GM08714 (cell line): ENCODE results near the gene BACH2.

Source experiments
- H3K4me3 ChIP-seq: fragments of 200-500 bp; sonication (Bioruptor generic); 2 replicates; pipeline ENCODE4 v1.5.1; 2014; ENCODE audit warnings: mild to moderate bottlenecking, low read length, inconsistent platforms
- ZNF274 ChIP-seq: IDR thresholded peaks from 2 replicates; pipeline ENCODE4 v1.6.1; 2012; ENCODE audit warnings: mild to moderate bottlenecking, low read depth, low read length

The BACH2 gene

GRCh38 chr6:90087106-90087833, 209.4 kb downstream of the BACH2 start:
- no peak overlapping the region for H3K4me3 ChIP-seq
- TF ChIP-seq ZNF274, result no peak

GRCh38 chr6:90086517-90086916, 210.1 kb downstream of the BACH2 start:
- H3K4me3 ChIP-seq, result no peak overlapping the region
- TF ChIP-seq ZNF274, result no peak

GRCh38 chr6:90083891-90084290, 212.8 kb downstream of the BACH2 start:
- TF ChIP-seq ZNF274, result no peak
- no peak overlapping the region for H3K4me3 ChIP-seq

GRCh38 chr6:90082847-90083246, 213.8 kb downstream of the BACH2 start:
- no peak for TF ChIP-seq ZNF274
- H3K4me3 ChIP-seq, result no peak overlapping the region

DNA sequence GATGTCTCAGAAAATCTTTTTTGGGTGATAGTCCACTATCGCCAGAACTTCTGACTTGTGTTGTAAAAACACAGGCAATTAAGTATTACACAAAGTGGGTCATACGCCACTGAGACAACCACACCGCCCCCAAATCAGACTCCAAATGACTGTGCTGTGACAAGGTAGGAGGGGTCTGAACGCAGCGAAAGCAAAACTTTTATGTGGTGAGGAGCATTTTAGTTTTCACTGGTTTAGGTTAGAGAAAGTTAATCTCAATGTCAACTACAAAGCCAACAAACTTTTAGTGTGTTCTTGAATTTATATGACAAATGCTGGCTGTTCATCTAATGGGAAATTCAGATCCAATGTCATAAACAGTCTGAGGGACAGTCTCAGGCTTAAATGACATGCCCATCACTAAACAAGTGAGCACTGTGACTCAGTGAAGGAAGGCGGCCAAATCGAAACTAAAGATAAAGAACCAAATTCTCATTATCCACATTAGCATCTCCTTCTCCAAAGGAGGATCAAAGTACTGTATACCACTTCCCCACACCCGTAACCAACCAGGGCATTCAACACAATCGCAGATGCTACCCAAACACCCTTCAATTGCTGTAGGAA, 215.7 kb downstream of the BACH2 start:
- no peak for TF ChIP-seq ZNF274
- no peak overlapping the region for H3K4me3 ChIP-seq

GRCh38 chr6:90079560-90080490, 216.8 kb downstream of the BACH2 start:
- H3K4me3 ChIP-seq, result no peak overlapping the region
- TF ChIP-seq ZNF274, result no peak

DNA sequence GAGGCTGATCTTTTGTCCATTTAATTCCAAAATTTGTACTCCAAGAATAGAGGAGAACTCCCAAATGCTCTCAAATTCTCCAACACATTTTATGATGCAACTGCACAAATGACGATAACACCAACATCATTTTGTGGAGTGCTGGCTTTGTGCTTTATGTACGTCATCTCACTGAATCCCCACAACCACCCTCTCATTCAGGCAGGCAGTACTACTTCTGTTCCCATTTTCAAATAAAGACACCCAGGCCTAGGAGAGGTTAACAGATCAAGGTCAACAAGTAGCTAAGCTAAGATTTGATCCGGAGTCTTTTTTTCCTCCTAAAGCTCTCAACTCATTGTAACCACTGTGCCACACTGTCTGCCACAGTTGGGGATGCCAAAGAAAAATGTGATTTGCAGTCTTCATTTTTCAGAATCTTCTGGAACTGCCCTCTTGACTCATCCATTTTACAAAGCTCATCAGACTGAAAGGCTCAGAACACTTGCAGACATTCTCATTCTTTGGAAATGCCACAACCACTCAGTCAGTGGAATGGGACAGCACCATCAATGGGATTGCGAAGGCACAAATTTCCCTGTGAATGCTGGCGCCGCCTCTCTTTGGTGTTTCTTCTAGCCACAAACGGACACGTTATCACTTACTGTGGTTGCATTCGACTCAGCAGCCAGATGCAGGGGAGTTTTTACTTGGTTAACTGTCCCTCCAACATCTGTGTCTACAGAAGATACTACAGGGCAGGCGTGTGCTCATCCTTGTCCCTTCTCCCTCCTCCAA, 217.9 kb downstream of the BACH2 start:
- TF ChIP-seq ZNF274, result no peak
- H3K4me3 ChIP-seq, result no peak overlapping the region

DNA sequence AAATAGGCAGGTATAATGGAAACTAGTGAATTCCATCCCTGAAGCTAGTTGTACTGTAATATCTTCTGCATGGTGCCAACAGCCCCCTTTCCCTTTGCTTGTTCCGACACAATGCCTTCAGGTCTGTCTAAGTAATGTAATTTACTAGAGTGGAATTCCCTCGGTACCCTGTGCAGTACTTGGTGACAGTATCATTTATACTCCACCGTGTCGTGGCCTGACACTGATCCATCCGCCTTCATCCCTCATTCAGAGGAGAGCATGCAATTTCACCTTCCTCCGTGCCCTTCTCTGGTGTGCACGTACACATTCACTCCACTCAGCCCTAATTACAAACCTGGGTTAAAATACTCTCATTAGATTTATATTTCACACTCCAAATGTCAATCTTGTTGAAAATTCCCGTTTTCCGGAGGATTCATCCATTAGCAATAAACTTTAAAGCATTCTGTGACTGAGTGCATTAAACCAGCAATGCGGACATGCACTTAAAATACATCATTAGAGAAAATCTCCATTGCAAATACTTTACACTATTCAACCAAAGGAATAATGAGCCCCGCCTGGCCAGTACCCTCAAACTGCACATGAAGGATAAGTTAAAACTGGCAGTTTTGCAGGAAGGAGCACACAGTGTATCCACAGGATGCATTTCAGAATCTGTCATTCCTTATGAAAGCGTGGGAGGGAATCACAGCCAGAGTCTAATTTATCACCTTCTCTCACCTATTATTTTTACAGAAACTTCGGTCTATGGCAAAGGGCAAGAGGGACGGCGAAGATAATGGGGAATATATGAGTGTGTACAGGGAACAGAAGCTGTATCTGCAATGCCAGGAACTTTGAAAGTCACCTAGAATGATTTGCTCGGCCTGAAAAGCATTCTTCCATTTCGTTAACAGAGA, 219.9 kb downstream of the BACH2 start:
- no peak for TF ChIP-seq ZNF274
- H3K4me3 ChIP-seq, result no peak overlapping the region

DNA sequence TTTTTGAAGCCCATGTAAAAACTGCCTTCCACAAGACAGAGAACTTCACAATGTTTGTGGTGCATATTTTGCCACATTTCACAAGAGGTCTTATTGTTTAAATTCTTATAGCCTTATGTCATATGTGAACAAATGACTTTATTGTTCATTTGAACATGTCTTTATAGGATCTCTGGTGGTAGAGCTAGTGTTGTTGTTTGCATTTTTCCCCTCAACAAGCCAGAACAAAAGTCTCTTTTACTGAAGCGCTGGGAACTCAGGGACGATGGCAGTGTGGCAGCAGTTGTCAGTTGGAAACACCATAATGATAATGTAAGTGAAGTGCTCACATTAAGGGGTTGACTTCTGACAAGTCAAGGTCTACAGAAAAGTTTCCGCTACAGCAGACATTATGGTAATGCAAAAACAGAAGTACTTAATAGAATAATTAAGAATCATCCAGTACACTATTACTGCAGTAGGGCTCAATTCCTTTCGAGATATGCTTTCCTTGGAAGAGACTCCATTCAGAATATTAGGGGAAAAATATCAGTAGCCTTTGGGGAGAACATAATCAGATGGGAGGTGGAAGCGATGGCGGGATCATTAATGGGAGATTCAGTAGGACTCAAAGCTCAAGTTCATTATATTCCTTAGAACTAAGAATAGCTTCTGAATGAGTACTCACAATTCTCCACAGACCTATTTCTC, 222.3 kb downstream of the BACH2 start:
- no peak for TF ChIP-seq ZNF274
- no peak overlapping the region for H3K4me3 ChIP-seq

DNA sequence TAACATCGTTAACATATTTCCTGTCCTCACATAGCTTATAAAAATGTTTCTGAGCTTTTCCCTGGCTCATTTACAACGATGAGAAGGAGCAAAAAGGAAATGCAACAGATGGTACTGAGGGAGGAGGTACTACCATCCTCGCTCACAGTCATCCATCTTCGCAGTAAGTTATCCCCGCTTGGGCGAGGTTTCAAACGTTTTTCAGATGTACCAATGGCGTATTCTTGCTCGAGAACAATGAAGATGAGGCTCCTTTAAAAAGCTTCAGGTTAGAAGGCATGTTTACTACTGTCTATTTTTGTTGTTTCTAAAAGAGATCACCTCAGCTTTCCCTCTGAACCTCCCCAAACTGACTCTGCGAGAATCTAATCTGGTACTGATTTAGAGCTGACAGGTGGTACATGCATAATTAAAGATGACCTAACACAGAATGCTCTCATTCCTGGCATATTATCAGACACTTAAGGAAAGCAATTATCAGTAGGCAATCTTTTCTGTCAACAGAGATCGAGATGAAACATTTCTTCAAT, 223.6 kb downstream of the BACH2 start:
- H3K4me3 ChIP-seq, result no peak overlapping the region
- TF ChIP-seq ZNF274, result no peak

DNA sequence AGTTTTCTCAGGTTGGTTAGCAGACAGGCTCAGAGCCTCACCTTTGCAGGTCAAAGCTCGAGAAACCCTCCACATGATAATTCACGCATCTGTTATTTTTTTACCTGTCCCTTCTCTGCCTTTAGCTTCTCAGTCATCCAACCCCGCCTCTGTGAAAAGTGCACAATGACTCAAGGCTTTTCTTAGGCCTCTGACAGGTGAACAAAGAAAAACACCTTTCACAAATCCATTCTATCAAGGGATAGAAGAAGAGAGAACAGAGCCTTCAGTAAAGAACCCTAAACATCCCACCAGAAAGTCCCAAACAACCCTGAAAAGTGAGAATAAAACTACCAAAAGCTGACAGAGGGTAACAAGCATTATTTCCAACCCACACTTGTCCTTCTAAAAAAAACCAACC, 224.1 kb downstream of the BACH2 start:
- TF ChIP-seq ZNF274, result no peak
- H3K4me3 ChIP-seq, result no peak overlapping the region

DNA sequence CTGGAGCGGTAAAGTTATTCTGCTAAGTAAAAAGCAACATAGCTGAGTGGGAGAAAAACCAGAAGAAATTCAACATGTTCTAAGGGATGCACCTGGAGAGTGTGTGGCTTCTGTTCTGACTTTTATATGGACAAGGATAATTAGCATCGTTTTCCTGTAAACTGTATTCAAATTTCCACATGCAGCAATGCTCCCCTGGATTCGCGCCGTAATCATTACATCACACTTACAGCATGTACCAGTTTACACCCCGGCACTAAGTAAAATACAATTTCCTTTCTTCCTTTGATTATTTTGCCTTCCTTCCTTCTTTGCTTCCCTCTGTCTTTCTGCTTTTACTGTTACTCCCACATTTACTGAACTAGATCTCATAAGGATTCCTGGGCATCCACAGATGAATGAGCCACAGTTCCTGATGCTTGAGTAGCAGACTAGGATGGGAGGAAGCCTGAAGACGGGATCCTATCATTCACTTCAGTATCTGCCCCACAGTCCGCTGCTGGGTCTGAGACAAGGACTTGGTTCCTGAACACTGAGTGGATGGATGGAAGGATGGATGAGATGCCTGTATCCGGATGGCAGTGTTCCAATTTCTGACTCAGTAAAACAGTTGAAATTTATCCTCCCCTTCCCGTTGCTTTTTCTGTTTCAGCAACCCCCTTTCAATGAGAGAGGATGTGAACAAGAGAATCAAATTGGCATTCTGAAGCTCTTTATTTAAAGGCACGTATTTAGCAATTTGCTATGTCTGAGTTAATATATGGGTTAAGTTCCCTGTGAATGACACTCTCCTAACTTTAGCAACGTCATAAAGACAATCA, 227.7 kb downstream of the BACH2 start:
- no peak for TF ChIP-seq ZNF274
- no peak overlapping the region for H3K4me3 ChIP-seq
